Trophoblast cell (in vitro differentiated cells and primary cell): ENCODE data around the gene RNF38.
A peak's percentile ranks its signal among the peaks of the same experiment; 100 is the strongest.

Source experiments
- DNase-seq, 2 donors: peaks; one replicate each; pipeline ENCODE4 v3.0.0-alpha.2; 2016
- H2AFZ ChIP-seq: 2 replicates; pipeline ENCODE4 v1.6.1; 2013; ENCODE audit warnings: low read length, moderate library complexity, mild to moderate bottlenecking; ENCODE audit not compliant: insufficient read depth, poor library complexity
- H2AK5ac ChIP-seq: 2 replicates; pipeline ENCODE4 v1.6.1; 2013; ENCODE audit warnings: mild to moderate bottlenecking, low read length
- H2BK120ac ChIP-seq: 2 replicates; pipeline ENCODE4 v1.6.1; 2013; ENCODE audit warnings: low read length, mild to moderate bottlenecking, moderate library complexity; ENCODE audit not compliant: insufficient read depth, poor library complexity
- H2BK12ac ChIP-seq: 2 replicates; pipeline ENCODE4 v1.6.1; 2013; ENCODE audit warnings: mild to moderate bottlenecking, low read length, moderate library complexity
- H2BK5ac ChIP-seq: 2 replicates; pipeline ENCODE4 v1.6.1; 2013; ENCODE audit warnings: low read length, low read depth, moderate library complexity, mild to moderate bottlenecking; ENCODE audit not compliant: poor library complexity
- H3K14ac ChIP-seq: 2 replicates; pipeline ENCODE4 v1.6.1; 2013; ENCODE audit warnings: mild to moderate bottlenecking, low read length
- H3K18ac ChIP-seq: 2 replicates; pipeline ENCODE4 v1.6.1; 2013; ENCODE audit warnings: mild to moderate bottlenecking, low read length
- H3K23ac ChIP-seq: 2 replicates; pipeline ENCODE4 v1.6.1; 2013; ENCODE audit warnings: low read length
- H3K27ac ChIP-seq: 2 replicates; pipeline ENCODE4 v1.5.1; 2013; ENCODE audit warnings: low read depth, mild to moderate bottlenecking, inconsistent platforms, low read length, moderate library complexity
- H3K27me3 ChIP-seq: 2 replicates; pipeline ENCODE4 v1.6.1; 2013; ENCODE audit warnings: inconsistent platforms, mild to moderate bottlenecking, low read length, moderate library complexity; ENCODE audit not compliant: insufficient read depth
- H3K36me3 ChIP-seq, 2 experiments: 1 replicate in 1 of 2; 2 replicates in 1 of 2; pipeline ENCODE4 v1.6.1; 2013; ENCODE audit warnings: low read length in 2 of 2, mild to moderate bottlenecking in 2 of 2, moderate library complexity in 1 of 2; ENCODE audit not compliant: insufficient read depth in 2 of 2, control insufficient read depth in 1 of 2
- H3K4ac ChIP-seq: 2 replicates; pipeline ENCODE4 v1.6.1; 2013; ENCODE audit warnings: low read depth, mild to moderate bottlenecking, low read length, moderate library complexity
- H3K4me1 ChIP-seq, 2 experiments: 1 replicate in 1 of 2; 2 replicates in 1 of 2; pipeline ENCODE4 v1.6.1; 2013; ENCODE audit warnings: low read length in 2 of 2, mild to moderate bottlenecking in 2 of 2, moderate library complexity in 1 of 2; ENCODE audit not compliant: insufficient read depth in 2 of 2, control insufficient read depth in 1 of 2
- H3K4me2 ChIP-seq: 2 replicates; pipeline ENCODE4 v1.6.1; 2013; ENCODE audit warnings: inconsistent platforms, mild to moderate bottlenecking, low read length, moderate library complexity
- H3K4me3 ChIP-seq: 2 replicates; pipeline ENCODE4 v1.5.1; 2013; ENCODE audit warnings: mild to moderate bottlenecking, low read depth, low read length, inconsistent platforms
- H3K79me1 ChIP-seq: one replicate; pipeline ENCODE4 v1.6.1; 2013; ENCODE audit warnings: low read length
- H3K79me2 ChIP-seq: 2 replicates; pipeline ENCODE4 v1.6.1; 2013; ENCODE audit warnings: low read length, mild to moderate bottlenecking; ENCODE audit not compliant: control insufficient read depth, insufficient read depth, poor library complexity
- H3K9ac ChIP-seq: 2 replicates; pipeline ENCODE4 v1.6.1; 2013; ENCODE audit warnings: mild to moderate bottlenecking, low read length
- H3K9me3 ChIP-seq: 2 replicates; pipeline ENCODE4 v1.6.1; 2013; ENCODE audit warnings: low read depth, mild to moderate bottlenecking, control low read depth, inconsistent platforms, low read length; ENCODE audit not compliant: insufficient read depth
- H4K12ac ChIP-seq: 2 replicates; pipeline ENCODE4 v1.6.1; 2013; ENCODE audit warnings: low read depth, mild to moderate bottlenecking, low read length, moderate library complexity
- H4K8ac ChIP-seq: 2 replicates; pipeline ENCODE4 v1.6.1; 2013; ENCODE audit warnings: low read depth, mild to moderate bottlenecking, low read length, moderate library complexity
- H4K91ac ChIP-seq: one replicate; pipeline ENCODE4 v1.6.1; 2013; ENCODE audit warnings: low read depth, mild to moderate bottlenecking, low read length, moderate library complexity
- WGBS: extraction: QIAGEN DNeasy Blood & Tissue Kit; methylation state at CpG from one replicate; pipeline ENCODE4 v1.1.7; 2013; ENCODE audit warnings: missing lambda C conversion rate; ENCODE audit not compliant: insufficient read length, insufficient coverage; ENCODE audit errors: extremely low coverage; 5-methylcytosine and 5-hydroxymethylcytosine counted together

The RNF38 gene

DNA sequence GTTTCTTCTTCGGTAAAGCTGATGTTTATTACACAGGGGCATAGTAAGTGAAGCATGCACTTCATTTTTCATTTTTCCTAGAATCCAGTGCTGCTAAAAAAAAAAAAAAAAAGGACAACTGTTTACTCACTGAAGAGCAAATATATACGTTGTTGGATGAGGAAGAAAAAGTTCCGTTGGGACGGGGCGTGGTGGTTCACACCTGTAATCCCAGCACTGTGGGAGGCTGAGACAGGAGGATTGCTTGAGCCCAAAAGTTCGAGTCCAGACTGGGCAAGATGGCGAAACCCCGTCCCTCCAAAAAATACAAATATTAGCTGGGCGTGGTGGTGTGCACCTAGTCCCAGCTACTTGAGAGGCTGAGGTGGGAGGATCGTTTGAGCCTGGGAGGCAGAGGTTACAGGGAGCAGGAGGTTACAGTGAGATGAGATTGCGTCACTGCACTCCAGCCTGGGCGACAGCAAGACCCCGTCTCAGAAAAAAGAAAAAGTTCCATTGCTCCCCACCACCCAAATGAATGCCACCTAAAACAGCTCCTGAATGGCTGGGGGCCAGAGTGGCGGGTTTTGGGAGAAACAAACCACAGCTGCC is 81.8 kb downstream of the RNF38 start:
- Histone ChIP-seq H4K91ac (no peak overlapping the region), H2BK12ac (no peak overlapping the region), H4K12ac (no peak overlapping the region), H3K4me1 (peaks cover 5 to 8% of the 10 kb centered on the region in 2 experiments), H3K18ac (no peak overlapping the region), H3K36me3 (no peaks in the 10 kb centered on the region), H3K79me2 (no peaks in the 10 kb centered on the region), H3K4ac (no peak overlapping the region), H3K27me3 (no peaks in the 10 kb centered on the region), H4K8ac (no peak overlapping the region), H2BK5ac (no peak overlapping the region), H3K14ac (no peak overlapping the region), H3K4me3 (no peak overlapping the region), H2AFZ (no peak overlapping the region), H3K4me2 (no peak overlapping the region), H3K9ac (no peak overlapping the region), H2AK5ac (no peak overlapping the region), H3K23ac (no peak overlapping the region), H3K27ac (no peak overlapping the region), H2BK120ac (no peak overlapping the region), H3K79me1 (no peaks in the 10 kb centered on the region), H3K9me3 (peaks cover 1% of the 10 kb centered on the region)
- DNase-seq = no peak
- no CpG with 5 or more reads among the region's 14 CpGs for WGBS

DNA sequence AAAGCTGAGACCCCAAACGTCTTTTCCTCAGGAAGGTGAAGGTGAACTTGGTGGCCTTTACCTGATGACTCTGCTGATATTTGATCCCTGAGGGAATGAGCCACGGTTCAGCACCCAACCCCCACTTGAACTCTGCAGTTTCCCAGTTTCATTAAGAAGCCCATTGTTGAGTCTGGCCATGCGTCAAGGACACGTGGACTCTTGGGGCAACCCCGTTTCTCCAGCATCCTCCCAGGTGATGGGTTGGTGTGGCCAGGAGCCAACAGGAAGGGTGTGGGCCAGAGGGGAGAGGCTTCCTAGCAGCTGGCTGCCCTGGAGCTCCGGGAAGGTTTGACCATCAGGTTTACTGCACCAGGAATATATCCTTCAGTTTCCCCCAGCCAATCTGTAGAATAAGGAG is 82.3 kb downstream of the RNF38 start:
- no peak overlapping the region for H3K23ac ChIP-seq
- no peak overlapping the region for H3K27ac ChIP-seq
- H4K8ac ChIP-seq = no peak overlapping the region
- H3K4me3 ChIP-seq = no peak overlapping the region
- no peaks in the 10 kb centered on the region for H3K79me1 ChIP-seq
- H3K9me3 ChIP-seq = peaks cover 1% of the 10 kb centered on the region
- peaks cover 5 to 8% of the 10 kb centered on the region in 2 experiments for H3K4me1 ChIP-seq
- no peak overlapping the region for H4K91ac ChIP-seq
- no peak overlapping the region for H4K12ac ChIP-seq
- no peak overlapping the region for H3K4me2 ChIP-seq
- no peak for DNase-seq
- no peak overlapping the region for H3K9ac ChIP-seq
- H2BK12ac ChIP-seq = no peak overlapping the region
- H3K27me3 ChIP-seq = no peaks in the 10 kb centered on the region
- no peaks in the 10 kb centered on the region for H3K79me2 ChIP-seq
- no peak overlapping the region for H3K4ac ChIP-seq
- peak overlapping the region; percentile 58 for H3K14ac ChIP-seq
- H3K36me3 ChIP-seq = no peaks in the 10 kb centered on the region
- H3K18ac ChIP-seq = peak overlapping the region; percentile 55
- H2BK120ac ChIP-seq = no peak overlapping the region
- no CpG with 5 or more reads among the region's 6 CpGs for WGBS
- H2BK5ac ChIP-seq = no peak overlapping the region
- no peak overlapping the region for H2AK5ac ChIP-seq
- H2AFZ ChIP-seq = no peak overlapping the region

DNA sequence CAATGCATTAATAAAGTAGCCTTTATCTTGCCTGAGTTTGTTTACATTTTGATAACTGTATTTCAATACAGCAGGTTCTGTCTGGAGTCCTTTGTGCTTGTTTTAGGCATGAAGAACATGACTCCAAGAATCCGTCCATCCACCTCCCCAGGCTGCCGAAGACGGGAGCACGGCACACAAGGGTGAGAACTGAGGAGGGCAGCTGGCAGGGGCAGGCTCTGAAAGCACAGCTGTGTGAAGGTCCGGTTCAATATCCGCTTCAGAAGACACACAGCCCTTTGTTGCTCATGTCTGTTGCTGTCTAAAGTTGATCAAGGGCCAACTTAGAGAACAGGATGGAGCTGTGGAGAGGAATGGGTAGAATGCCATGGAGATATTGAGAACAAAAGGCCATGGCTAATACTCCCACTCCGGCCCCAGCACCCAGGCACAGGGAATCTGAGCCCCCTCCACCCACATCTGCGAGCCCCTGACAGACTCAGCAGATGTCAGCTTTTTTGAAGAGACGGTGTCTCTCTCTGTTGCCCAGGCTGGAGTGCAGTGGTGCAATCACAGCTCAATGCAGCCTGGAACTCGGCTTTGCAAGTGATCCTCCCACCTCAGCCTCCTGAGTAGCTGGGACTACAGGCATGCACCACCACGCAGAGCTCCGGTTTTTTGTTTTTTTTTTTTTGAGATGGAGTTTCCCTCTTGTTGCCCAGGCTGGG is 83.3 kb downstream of the RNF38 start:
- H3K79me2 ChIP-seq = no peaks in the 10 kb centered on the region
- H4K91ac ChIP-seq = no peak overlapping the region
- H3K27me3 ChIP-seq = no peaks in the 10 kb centered on the region
- H3K4me3 ChIP-seq = no peak overlapping the region
- no peak for DNase-seq
- H3K9me3 ChIP-seq = peaks cover 1% of the 10 kb centered on the region
- no peak overlapping the region for H3K18ac ChIP-seq
- no peak overlapping the region for H3K27ac ChIP-seq
- H2BK5ac ChIP-seq = no peak overlapping the region
- no peak overlapping the region for H3K14ac ChIP-seq
- no peak overlapping the region for H2AK5ac ChIP-seq
- H2AFZ ChIP-seq = no peak overlapping the region
- H3K36me3 ChIP-seq = no peaks in the 10 kb centered on the region
- H3K79me1 ChIP-seq = no peaks in the 10 kb centered on the region
- H3K4me1 ChIP-seq = peaks cover 5 to 8% of the 10 kb centered on the region in 2 experiments
- no peak overlapping the region for H2BK120ac ChIP-seq
- no peak overlapping the region for H2BK12ac ChIP-seq
- H4K12ac ChIP-seq = no peak overlapping the region
- no peak overlapping the region for H4K8ac ChIP-seq
- no peak overlapping the region for H3K4me2 ChIP-seq
- H3K23ac ChIP-seq = peak overlapping the region; percentile 46
- no CpG with 5 or more reads among the region's 12 CpGs for WGBS
- H3K4ac ChIP-seq = no peak overlapping the region
- peak overlapping the region; percentile 31 for H3K9ac ChIP-seq

DNA sequence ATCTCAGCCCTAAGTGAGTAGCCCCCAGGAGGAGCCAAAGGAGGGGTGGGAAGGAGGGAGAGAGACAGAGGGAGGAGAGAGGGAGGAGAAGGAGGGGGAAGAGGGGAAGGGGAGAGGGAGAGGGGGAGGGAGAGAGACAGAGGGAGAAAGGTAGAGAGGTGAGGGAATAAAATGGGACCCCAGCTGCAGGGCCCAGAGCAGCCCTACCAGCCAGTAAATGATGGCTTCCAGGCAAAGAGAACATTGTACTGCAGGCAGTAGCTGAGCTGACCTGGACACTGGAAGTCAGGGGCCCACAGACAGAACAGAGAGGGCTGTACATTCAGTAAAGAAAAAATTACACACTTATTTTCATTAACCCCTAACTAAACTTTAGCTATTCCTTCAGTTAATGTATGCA is 84.0 kb downstream of the RNF38 start:
- no peak overlapping the region for H3K23ac ChIP-seq
- no peaks in the 10 kb centered on the region for H3K27me3 ChIP-seq
- no peak overlapping the region for H3K27ac ChIP-seq
- H2BK5ac ChIP-seq = no peak overlapping the region
- no peak overlapping the region for H3K18ac ChIP-seq
- no peak overlapping the region for H3K9ac ChIP-seq
- peaks cover 1% of the 10 kb centered on the region for H3K9me3 ChIP-seq
- no peak overlapping the region for H2AK5ac ChIP-seq
- no peak overlapping the region for H3K14ac ChIP-seq
- H3K79me1 ChIP-seq = no peaks in the 10 kb centered on the region
- H2BK12ac ChIP-seq = no peak overlapping the region
- no peaks in the 10 kb centered on the region for H3K79me2 ChIP-seq
- H4K91ac ChIP-seq = no peak overlapping the region
- H3K36me3 ChIP-seq = no peaks in the 10 kb centered on the region
- no peak overlapping the region for H3K4ac ChIP-seq
- no peak overlapping the region for H4K8ac ChIP-seq
- H3K4me2 ChIP-seq = no peak overlapping the region
- no peak overlapping the region for H2BK120ac ChIP-seq
- H4K12ac ChIP-seq = no peak overlapping the region
- H2AFZ ChIP-seq = no peak overlapping the region
- peaks cover 5 to 8% of the 10 kb centered on the region in 2 experiments for H3K4me1 ChIP-seq
- H3K4me3 ChIP-seq = no peak overlapping the region
- no peak for DNase-seq
